Activated CD4-positive, alpha-beta T cell treated with anti-CD3 and anti-CD28 coated beads for 48 hours (primary cell): Measurements from ENCODE around the gene WDR88.
"Not testable (repeated sequence)": the region's sequence is repeated elsewhere in the genome, so short reads cannot be mapped to it uniquely, and the experiment has no call there.

Experiments used
- DNase-seq: peaks from one replicate; pipeline ENCODE4 v3.0.0-alpha.2; 2020

The WDR88 gene

GRCh38 chr19:33214596-33214995 is 82.7 kb downstream of the WDR88 start:
- no peak for DNase-seq

DNA sequence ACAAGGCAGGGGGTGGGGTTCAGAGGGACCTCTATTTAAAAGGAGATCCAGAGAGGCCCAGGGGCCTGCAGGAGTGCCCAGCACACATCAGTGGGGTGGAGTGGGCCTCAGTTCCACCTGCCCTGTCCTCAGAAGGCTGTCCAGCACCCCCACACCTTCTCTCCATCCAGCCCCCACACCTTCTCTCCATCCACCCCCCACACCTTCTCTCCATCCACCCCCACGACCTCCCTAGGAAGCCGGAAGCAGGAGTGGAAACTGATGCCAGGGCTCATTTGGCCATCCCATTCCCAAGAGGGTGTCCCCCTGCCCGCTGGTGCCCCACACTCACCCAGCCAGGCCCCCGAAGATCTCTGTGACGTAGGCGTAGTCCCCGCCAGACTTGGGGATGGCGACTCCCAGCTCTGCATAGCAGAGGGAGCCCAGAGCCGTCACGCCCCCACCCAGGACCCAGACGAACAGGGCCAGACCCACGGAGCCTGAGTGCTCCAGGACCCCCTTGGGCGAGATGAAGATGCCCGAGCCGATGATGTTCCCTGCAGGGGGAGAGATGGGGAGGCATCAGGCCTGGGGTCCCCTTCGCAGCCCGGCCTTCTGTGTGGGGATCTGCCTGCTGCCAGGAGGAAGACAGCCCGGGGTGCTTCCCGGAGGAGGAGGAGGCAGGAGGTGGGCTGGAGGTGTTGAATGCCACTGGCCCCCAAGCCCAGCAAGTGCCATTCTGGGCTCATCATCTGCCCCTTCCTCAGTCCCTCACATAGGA is 83.7 kb downstream of the WDR88 start:
- no peak for DNase-seq

GRCh38 chr19:33216198-33216830 is 84.4 kb downstream of the WDR88 start:
- no peak for DNase-seq

DNA sequence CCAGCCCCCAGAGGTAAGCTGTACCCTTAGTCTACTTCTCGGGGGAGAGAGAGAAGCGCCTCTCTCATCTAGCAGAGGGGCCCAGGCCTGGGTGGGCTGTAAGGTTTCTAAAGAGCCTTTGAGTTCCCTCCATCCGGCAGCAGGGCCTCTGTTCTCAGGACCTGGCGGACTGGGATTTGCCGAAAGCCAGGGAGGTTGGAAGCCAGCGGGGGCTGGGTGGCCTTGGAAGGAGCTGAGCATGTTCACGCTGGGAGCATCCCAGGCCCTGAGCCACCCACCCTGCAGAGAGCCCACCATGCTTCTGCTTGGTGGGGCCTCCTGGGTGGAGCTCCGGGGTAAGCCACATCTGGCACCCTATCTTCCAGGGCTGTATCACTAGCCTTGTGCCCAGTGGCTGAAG is 86.0 kb downstream of the WDR88 start:
- DNase-seq: no peak

- DNase-seq: no peak
These were observed 87.4 kb downstream of the WDR88 start for GRCh38 chr19:33219261-33219815.

- no peak for DNase-seq
These were observed 88.2 kb downstream of the WDR88 start for GRCh38 chr19:33220115-33220514.

GRCh38 chr19:33220735-33221134 is 88.8 kb downstream of the WDR88 start:
- no peak for DNase-seq

- DNase-seq: no peak
These were observed 89.7 kb downstream of the WDR88 start for GRCh38 chr19:33221638-33222037.

- DNase-seq: not testable (repeated sequence)
These were observed 90.3 kb downstream of the WDR88 start for GRCh38 chr19:33222255-33222654.

DNA sequence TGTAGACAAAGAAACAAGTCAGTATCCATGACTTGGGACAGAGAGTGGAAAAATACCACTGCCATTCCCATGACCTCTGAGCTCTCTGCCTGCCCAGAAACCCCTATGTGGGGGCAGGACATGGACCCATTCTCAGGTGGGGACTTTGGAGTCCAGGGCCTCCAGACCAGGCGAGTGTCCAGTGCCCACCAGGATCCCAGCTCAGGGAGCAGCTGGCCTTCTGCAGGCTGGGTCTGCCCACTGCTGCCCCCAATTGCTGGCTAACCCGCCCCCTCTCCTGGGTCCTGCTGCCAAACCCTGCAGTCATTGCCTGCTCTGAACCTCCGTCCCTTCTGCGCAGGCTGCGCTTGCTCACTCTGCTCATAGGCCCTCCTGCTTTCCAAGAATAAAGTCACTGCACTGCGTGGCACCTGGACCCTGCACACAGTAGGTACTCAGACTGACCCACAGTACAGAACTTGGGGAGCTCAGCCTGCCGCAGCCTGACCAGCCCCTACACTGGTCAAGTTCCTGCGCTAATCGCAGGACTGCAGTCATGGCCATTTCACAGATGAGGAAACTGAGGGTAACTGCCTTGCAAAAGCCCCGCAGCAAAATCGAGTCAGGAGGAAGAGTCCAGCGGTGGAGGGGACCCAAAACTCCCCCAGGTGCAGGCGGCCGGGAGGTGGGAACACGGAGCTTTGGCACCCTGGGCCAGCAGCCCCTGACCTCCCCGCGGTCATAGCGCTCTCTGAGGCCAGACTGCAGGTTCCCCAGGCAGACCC is 93.0 kb downstream of the WDR88 start:
- DNase-seq: no peak
